ENCODE data around the gene ADGRL3.

Gene ADGRL3

DNA sequence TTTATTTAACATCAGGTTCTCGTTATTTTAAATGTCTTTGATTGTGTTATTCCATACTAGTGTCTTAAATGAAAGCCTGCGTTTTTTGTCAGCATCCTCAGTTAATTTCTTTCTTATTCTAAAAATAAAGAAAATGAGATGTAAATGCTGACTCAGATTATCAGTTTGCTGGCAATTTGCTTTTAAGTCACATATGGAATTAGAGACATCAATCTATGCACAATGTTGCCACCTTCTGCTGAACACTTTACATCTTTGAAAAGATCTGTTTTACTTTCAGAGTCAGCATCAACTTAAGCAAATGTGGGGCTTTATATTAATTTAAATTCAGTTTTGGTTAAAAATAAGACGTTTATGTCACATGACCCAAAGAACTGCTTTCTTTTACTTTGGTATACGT lies 99.2 kb downstream of the ADGRL3 start:
- no peak for TF ChIP-seq CTCF (IDR thresholded peaks at IDR 0.05; ENCODE audit: borderline replicate concordance, control extremely low read depth, extremely low read depth, insufficient read depth, missing control alignments)
- DNase-seq (ENCODE audit: low spot score) = no peak
- in situ Hi-C loops (cut with MboI; ENCODE audit: low sequenced_read_pairs, unreplicated experiment) = no loop called here

GRCh38 chr4:61300266-61300844 lies 100.2 kb downstream of the ADGRL3 start:
- in situ Hi-C loops (cut with MboI; ENCODE audit: low sequenced_read_pairs, unreplicated experiment) = no loop called here
- TF ChIP-seq CTCF (IDR thresholded peaks at IDR 0.05; ENCODE audit: borderline replicate concordance, control extremely low read depth, extremely low read depth, insufficient read depth, missing control alignments) = no peak
- no peak for DNase-seq (ENCODE audit: low spot score)

GRCh38 chr4:61301271-61301670 lies 101.1 kb downstream of the ADGRL3 start:
- no peak for DNase-seq (ENCODE audit: low spot score)
- in situ Hi-C loops (cut with MboI; ENCODE audit: low sequenced_read_pairs, unreplicated experiment) = no loop called here
- TF ChIP-seq CTCF (IDR thresholded peaks at IDR 0.05; ENCODE audit: borderline replicate concordance, control extremely low read depth, extremely low read depth, insufficient read depth, missing control alignments) = no peak

GRCh38 chr4:61308033-61308432 lies 107.9 kb downstream of the ADGRL3 start:
- TF ChIP-seq CTCF (IDR thresholded peaks at IDR 0.05; ENCODE audit: borderline replicate concordance, control extremely low read depth, extremely low read depth, insufficient read depth, missing control alignments) = no peak
- in situ Hi-C loops (cut with MboI; ENCODE audit: low sequenced_read_pairs, unreplicated experiment) = no loop called here
- no peak for DNase-seq (ENCODE audit: low spot score)

DNA sequence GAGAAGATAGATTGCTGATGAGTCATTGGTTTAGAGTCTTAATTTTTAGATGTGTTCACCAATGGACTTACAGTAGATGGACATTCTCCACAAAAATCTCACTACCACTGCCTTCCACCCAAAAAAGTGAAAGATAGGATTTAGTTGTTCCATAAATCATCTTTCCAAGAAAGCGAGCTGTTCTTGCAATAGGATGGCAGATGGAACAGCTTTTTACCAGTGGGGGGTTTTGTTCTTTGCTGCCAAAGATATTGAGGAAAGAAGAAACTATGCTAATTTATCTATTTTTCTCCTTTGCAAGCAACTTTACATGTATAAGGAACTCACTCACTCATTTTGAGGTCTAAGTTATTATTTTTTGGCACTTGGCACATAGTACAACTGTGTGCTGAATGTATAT lies 109.5 kb downstream of the ADGRL3 start:
- no peak for TF ChIP-seq CTCF (IDR thresholded peaks at IDR 0.05; ENCODE audit: borderline replicate concordance, control extremely low read depth, extremely low read depth, insufficient read depth, missing control alignments)
- in situ Hi-C loops (cut with MboI; ENCODE audit: low sequenced_read_pairs, unreplicated experiment) = no loop called here
- DNase-seq (ENCODE audit: low spot score) = no peak

GRCh38 chr4:61312526-61312925 lies 112.4 kb downstream of the ADGRL3 start:
- TF ChIP-seq CTCF (IDR thresholded peaks at IDR 0.05; ENCODE audit: borderline replicate concordance, control extremely low read depth, extremely low read depth, insufficient read depth, missing control alignments) = no peak
- in situ Hi-C loops (cut with MboI; ENCODE audit: low sequenced_read_pairs, unreplicated experiment) = no loop called here
- no peak for DNase-seq (ENCODE audit: low spot score)

DNA sequence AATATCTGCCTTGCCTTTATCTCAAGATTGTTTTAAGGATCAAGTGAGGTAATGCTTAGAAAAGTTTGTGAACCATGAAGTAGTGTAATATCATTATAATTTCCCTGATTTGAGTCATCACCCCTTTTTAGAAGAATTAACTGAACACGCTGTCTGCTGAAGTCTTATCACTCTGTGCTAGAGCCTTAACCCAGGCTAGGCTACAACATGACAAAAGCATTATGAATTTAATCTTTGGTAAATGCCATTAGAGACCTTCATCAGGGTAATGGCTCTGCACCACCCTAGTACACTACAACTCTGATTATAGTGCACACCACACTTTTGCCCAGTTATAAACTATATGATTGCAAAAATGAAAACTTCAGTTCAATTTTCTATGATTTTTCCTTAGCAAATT lies 118.3 kb downstream of the ADGRL3 start:
- in situ Hi-C loops (cut with MboI; ENCODE audit: low sequenced_read_pairs, unreplicated experiment) = no loop called here
- no peak for TF ChIP-seq CTCF (IDR thresholded peaks at IDR 0.05; ENCODE audit: borderline replicate concordance, control extremely low read depth, extremely low read depth, insufficient read depth, missing control alignments)
- no peak for DNase-seq (ENCODE audit: low spot score)
